NB4 (cell line): Measurements from ENCODE around the gene ARMC12.

ENCODE experiments used
- CTCF ChIP-seq: IDR thresholded peaks from one replicate; pipeline ENCODE4 v1.5.1; 2012; ENCODE audit warnings: low read depth, low read length
- MAX ChIP-seq: IDR thresholded peaks from 2 replicates; pipeline ENCODE4 v1.6.1; 2011; ENCODE audit warnings: low read depth, low read length
- MYC ChIP-seq: IDR thresholded peaks from 2 replicates; pipeline ENCODE4 v1.6.1; 2011; ENCODE audit warnings: low read depth, low read length
- POLR2A ChIP-seq: IDR thresholded peaks from 2 replicates; pipeline ENCODE4 v1.6.1; 2011; ENCODE audit warnings: mild to moderate bottlenecking; ENCODE audit not compliant: insufficient read length; ENCODE audit errors: extremely low read depth

GRCh38 chr6:35746516-35746915 lies 9.7 kb downstream of the ARMC12 start:
- TF ChIP-seq CTCF (no peak), POLR2A (no peak), MAX (no peak), MYC (no peak)
